Endothelial cell of umbilical vein (primary cell): Measurements from ENCODE around the gene METTL8. TPM values are rescaled to one million over a fixed set of nuclear protein-coding genes. Genes with fewer than 3 reads are reported as not detected.

Source experiments
- BruUV-seq: library from RNA; stranded (reverse); fragments of 400-500 nt; replicated peaks from 2 replicates; lab custom pipeline; 2021; lab: Mats Ljungman, UMichigan
- CTCF ChIA-PET: fragments of 300-600, 350-600 bp; sonication (Branson Sonifier 250); formaldehyde crosslinking; loops from one replicate; lab custom pipeline; 2021; ENCODE audit warnings: antibody characterized with exemption, inconsistent platforms; lab: Charles Lee
- POLR2A ChIA-PET: fragments of 300-600, 350-600 bp; sonication (Branson Sonifier 250); formaldehyde crosslinking; loops from one replicate; lab custom pipeline; 2021; ENCODE audit warnings: antibody characterized with exemption, inconsistent platforms; lab: Charles Lee
- DNase-seq: peaks from one replicate; pipeline ENCODE4 v3.0.0-alpha.2; 2011; ENCODE audit warnings: low read depth, low spot score
- FAIRE-seq: peaks from 2 replicates; lab custom pipeline; 2011; peaks lifted over from hg19 to GRCh38; lab: Jason Lieb, UNC
- H2AFZ ChIP-seq: 2 replicates; pipeline ENCODE4 v1.6.0; 2012; ENCODE audit warnings: low read depth, low read length, control low read depth, inconsistent platforms
- H3K27ac ChIP-seq: 2 replicates; pipeline ENCODE4 v1.5.1; 2011; ENCODE audit warnings: low read depth, mild to moderate bottlenecking, control low read depth, low read length, moderate library complexity; ENCODE audit not compliant: insufficient read depth
- H3K27me3 ChIP-seq, 2 experiments: 2 replicates each; pipeline versions ENCODE4 v1.6.0 to v1.6.1; 2011; ENCODE audit warnings: low read length in 2 of 2, mixed read lengths in 1 of 2; ENCODE audit not compliant: control insufficient read depth in 2 of 2, insufficient read depth in 2 of 2
- H3K36me3 ChIP-seq, 2 experiments: 2 replicates in 1 of 2; 3 replicates in 1 of 2; pipeline ENCODE4 v1.5.1; 2011; ENCODE audit warnings: low read length in 2 of 2, mild to moderate bottlenecking in 1 of 2, moderate library complexity in 1 of 2; ENCODE audit not compliant: control insufficient read depth in 2 of 2, insufficient read depth in 2 of 2; ENCODE audit errors: extremely low read depth in 1 of 2
- H3K4me1 ChIP-seq: 3 replicates; pipeline ENCODE4 v1.5.1; 2011; ENCODE audit warnings: mild to moderate bottlenecking, low read length; ENCODE audit not compliant: control insufficient read depth, insufficient read depth; ENCODE audit errors: extremely low read depth
- H3K4me2 ChIP-seq: 2 replicates; pipeline ENCODE4 v1.6.1; 2011; ENCODE audit warnings: low read length, control low read depth, mixed read lengths; ENCODE audit not compliant: insufficient read depth
- H3K4me3 ChIP-seq, 3 experiments: fragments of 200-600 bp in 1 of 3; sonication (generic), shearing (Covaris generic) in 1 of 3; replicated peaks in 1 of 3; 2 replicates each; pipeline ENCODE4 v1.5.1; 2011 to 2016; ENCODE audit warnings: control low read depth in 3 of 3, low read length in 3 of 3, mild to moderate bottlenecking in 2 of 3, inconsistent platforms in 1 of 3, low read depth in 1 of 3, moderate library complexity in 1 of 3; ENCODE audit not compliant: insufficient read depth in 1 of 3
- H3K79me2 ChIP-seq: 2 replicates; pipeline ENCODE4 v1.6.0; 2012; ENCODE audit warnings: low read length, inconsistent platforms; ENCODE audit not compliant: control insufficient read depth, insufficient read depth
- H3K9ac ChIP-seq: replicated peaks from 2 replicates; pipeline ENCODE3; 2011; ENCODE audit warnings: low read length, control low read depth; ENCODE audit not compliant: insufficient read depth; ENCODE audit errors: extremely low read depth
- H3K9me1 ChIP-seq: replicated peaks from 3 replicates; pipeline ENCODE4 v1.6.0; 2011; ENCODE audit warnings: mild to moderate bottlenecking, low read length; ENCODE audit not compliant: control insufficient read depth, insufficient read depth; ENCODE audit errors: extremely low read depth
- H3K9me3 ChIP-seq: replicated peaks from 2 replicates; pipeline ENCODE4 v1.5.1; 2012; ENCODE audit warnings: low read length, inconsistent platforms; ENCODE audit not compliant: control insufficient read depth, insufficient read depth
- H4K20me1 ChIP-seq: replicated peaks from 2 replicates; pipeline ENCODE3; 2011; ENCODE audit warnings: mild to moderate bottlenecking, low read length; ENCODE audit not compliant: control insufficient read depth, insufficient read depth; ENCODE audit errors: extremely low read depth
- EZH2 ChIP-seq: IDR thresholded peaks from 2 replicates; pipeline ENCODE4 v1.6.1; 2012; ENCODE audit warnings: borderline replicate concordance, low read depth, mild to moderate bottlenecking, moderate library complexity, low read length, inconsistent platforms; ENCODE audit not compliant: severe bottlenecking
- FOS ChIP-seq: IDR thresholded peaks from 2 replicates; pipeline ENCODE4 v1.6.1; 2011; ENCODE audit warnings: mild to moderate bottlenecking, low read length, moderate library complexity, borderline replicate concordance; ENCODE audit not compliant: insufficient read depth
- GATA2 ChIP-seq: IDR thresholded peaks from 2 replicates; pipeline ENCODE4 v1.7.0; 2011; ENCODE audit warnings: low read depth, mild to moderate bottlenecking, moderate library complexity, mixed read lengths, low read length; ENCODE audit not compliant: insufficient read length, insufficient read depth
- JUN ChIP-seq: IDR thresholded peaks from 2 replicates; pipeline ENCODE4 v1.6.1; 2011; ENCODE audit warnings: borderline replicate concordance, low read depth; ENCODE audit not compliant: insufficient read length, insufficient read depth
- MAX ChIP-seq: IDR thresholded peaks from 2 replicates; pipeline ENCODE4 v1.6.1; 2011; ENCODE audit not compliant: insufficient read depth, insufficient read length
- MYC ChIP-seq: IDR thresholded peaks from one replicate; pipeline ENCODE4 v1.6.1; 2011; ENCODE audit warnings: mild to moderate bottlenecking, low read depth, low read length
- POLR2A ChIP-seq: IDR thresholded peaks from 2 replicates; pipeline ENCODE4 v1.6.1; 2012; ENCODE audit warnings: low read depth, mild to moderate bottlenecking, control low read depth, low read length
- POLR2AphosphoS5 ChIP-seq: IDR thresholded peaks from 2 replicates; pipeline ENCODE4 v1.6.1; 2012; ENCODE audit warnings: low read depth, mild to moderate bottlenecking, control low read depth, low read length, moderate library complexity; ENCODE audit not compliant: insufficient read depth
- dilution Hi-C: fragments of 300-500 bp; cut with MboI; formaldehyde crosslinking; loops from one replicate; pipeline ENCODE4 v1.15.0; 2019; ENCODE audit warnings: low sequenced_read_pairs; ENCODE audit not compliant: extremely low pct_ligation_motif_present
- intact Hi-C: fragments of 100-400 bp; cut with micrococcal nuclease; formaldehyde crosslinking; loops from one replicate; pipeline ENCODE4 v1.10.0; 2022
- polyA plus RNA-seq, 4 experiments: library from polyadenylated mRNA; depleted of rRNA in 3 of 4; stranded (reverse) in 3 of 4; unstranded in 1 of 4; fragments of >200 nt; gene quantifications; 2 replicates each; pipeline versions ENCODE4 v1.2.1 to v1.2.3, GENCODE V29; 2011 to 2012; ENCODE audit warnings: missing spikeins in 1 of 4
- total RNA-seq: library from RNA; stranded (reverse); gene quantifications from 2 replicates; pipeline ENCODE4 v1.2.3, GENCODE V29; 2021
- TF ChIP-seq, protein P1 (sequence below), 2 donors: IDR thresholded peaks; 1 replicate in 1 of 2; 2 replicates in 1 of 2; pipeline ENCODE4 v1.5.1; 2011; ENCODE audit warnings: low read length in 2 of 2, mild to moderate bottlenecking in 2 of 2, moderate library complexity in 2 of 2, control low read depth in 1 of 2, inconsistent platforms in 1 of 2, low read depth in 1 of 2; ENCODE audit not compliant: insufficient read depth in 1 of 2; ENCODE audit errors: extremely low read depth in 1 of 2

METTL8 gene
- total and polyA plus RNA-seq, 2 donors (not counting 3 experiments of a cell fraction or from before 2014, with no cell fraction given): 7.0 to 20.2 TPM

GRCh38 chr2:171470129-171470528, 36.3 kb upstream of the METTL8 start:
- FAIRE-seq (no peak), DNase-seq (no peak)
- no peaks in the 10 kb centered on the region for H4K20me1 ChIP-seq
- BruUV-seq: no TSS peak
- H3K9me1 ChIP-seq: no peaks in the 10 kb centered on the region
- ChIA-PET POLR2A (no interaction called here), CTCF (no interaction called here)
- H3K9ac ChIP-seq: no peak overlapping the region
- no peak overlapping the region for H3K4me2 ChIP-seq
- H3K9me3 ChIP-seq: no peaks in the 10 kb centered on the region
- H3K4me1 ChIP-seq: no peaks in the 10 kb centered on the region
- no peak overlapping the region for H3K4me3 ChIP-seq
- H3K36me3 ChIP-seq: peaks cover 0 to 2% of the 10 kb centered on the region in 2 experiments
- dilution Hi-C loops: no loop called here
- no peaks in the 10 kb centered on the region for H3K79me2 ChIP-seq
- no peak overlapping the region for H2AFZ ChIP-seq
- TF ChIP-seq GATA2: no peak
- TF ChIP-seq EZH2: no peak
- TF ChIP-seq MYC: no peak
- TF ChIP-seq JUN: no peak
- TF ChIP-seq FOS: no peak
- no peak for TF ChIP-seq POLR2AphosphoS5
- TF ChIP-seq MAX: no peak
- TF ChIP-seq, protein P1, sequence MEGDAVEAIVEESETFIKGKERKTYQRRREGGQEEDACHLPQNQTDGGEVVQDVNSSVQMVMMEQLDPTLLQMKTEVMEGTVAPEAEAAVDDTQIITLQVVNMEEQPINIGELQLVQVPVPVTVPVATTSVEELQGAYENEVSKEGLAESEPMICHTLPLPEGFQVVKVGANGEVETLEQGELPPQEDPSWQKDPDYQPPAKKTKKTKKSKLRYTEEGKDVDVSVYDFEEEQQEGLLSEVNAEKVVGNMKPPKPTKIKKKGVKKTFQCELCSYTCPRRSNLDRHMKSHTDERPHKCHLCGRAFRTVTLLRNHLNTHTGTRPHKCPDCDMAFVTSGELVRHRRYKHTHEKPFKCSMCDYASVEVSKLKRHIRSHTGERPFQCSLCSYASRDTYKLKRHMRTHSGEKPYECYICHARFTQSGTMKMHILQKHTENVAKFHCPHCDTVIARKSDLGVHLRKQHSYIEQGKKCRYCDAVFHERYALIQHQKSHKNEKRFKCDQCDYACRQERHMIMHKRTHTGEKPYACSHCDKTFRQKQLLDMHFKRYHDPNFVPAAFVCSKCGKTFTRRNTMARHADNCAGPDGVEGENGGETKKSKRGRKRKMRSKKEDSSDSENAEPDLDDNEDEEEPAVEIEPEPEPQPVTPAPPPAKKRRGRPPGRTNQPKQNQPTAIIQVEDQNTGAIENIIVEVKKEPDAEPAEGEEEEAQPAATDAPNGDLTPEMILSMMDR (IDR thresholded peaks at IDR 0.05; ENCODE audit: extremely low read depth in 1 of 2, insufficient read depth in 1 of 2, low read depth in 1 of 2, low read length in 2 of 2): no peak
- no peak for TF ChIP-seq POLR2A
- no peaks in the 10 kb centered on the region for H3K27me3 ChIP-seq
- no peak overlapping the region for H3K27ac ChIP-seq
- intact Hi-C loops: no loop called here
